WTC11 (cell line): Measurements from ENCODE around the gene SFI1.

Experiments
- RELA ChIP-seq: sonication (generic); formaldehyde crosslinking; IDR thresholded peaks from 2 replicates; pipeline ENCODE4 v1.8.1; 2022; ENCODE audit warnings: missing genetic modification reagents, mild to moderate bottlenecking, borderline replicate concordance
- SMAD3 ChIP-seq: sonication (generic); formaldehyde crosslinking; IDR thresholded peaks from 2 replicates; pipeline ENCODE4 v1.8.0; 2022; ENCODE audit warnings: missing genetic modification reagents, mild to moderate bottlenecking, borderline replicate concordance
- TF ChIP-seq, protein P1 (sequence below): sonication (generic); formaldehyde crosslinking; IDR thresholded peaks from 2 replicates; pipeline ENCODE4 v1.8.1; 2023; ENCODE audit warnings: mild to moderate bottlenecking, missing genetic modification reagents, moderate library complexity

GRCh38 chr22:31637447-31637890 lies 141.1 kb downstream of the SFI1 start:
- TF ChIP-seq, protein P1, sequence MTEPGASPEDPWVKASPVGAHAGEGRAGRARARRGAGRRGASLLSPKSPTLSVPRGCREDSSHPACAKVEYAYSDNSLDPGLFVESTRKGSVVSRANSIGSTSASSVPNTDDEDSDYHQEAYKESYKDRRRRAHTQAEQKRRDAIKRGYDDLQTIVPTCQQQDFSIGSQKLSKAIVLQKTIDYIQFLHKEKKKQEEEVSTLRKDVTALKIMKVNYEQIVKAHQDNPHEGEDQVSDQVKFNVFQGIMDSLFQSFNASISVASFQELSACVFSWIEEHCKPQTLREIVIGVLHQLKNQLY = no peak
- no peak for TF ChIP-seq RELA (CRISPR knock-in tag)
- no peak for TF ChIP-seq SMAD3
